GM18498 (cell line): Measurements from ENCODE around the gene CREB5.

Experiments
- ATAC-seq: cut with Tn5 transposase; IDR thresholded peaks from one replicate; pipeline ENCODE4 v1.9.1; 2021; ENCODE audit warnings: mild to moderate bottlenecking, moderate library complexity; ENCODE audit not compliant: unreplicated experiment

The CREB5 gene

DNA sequence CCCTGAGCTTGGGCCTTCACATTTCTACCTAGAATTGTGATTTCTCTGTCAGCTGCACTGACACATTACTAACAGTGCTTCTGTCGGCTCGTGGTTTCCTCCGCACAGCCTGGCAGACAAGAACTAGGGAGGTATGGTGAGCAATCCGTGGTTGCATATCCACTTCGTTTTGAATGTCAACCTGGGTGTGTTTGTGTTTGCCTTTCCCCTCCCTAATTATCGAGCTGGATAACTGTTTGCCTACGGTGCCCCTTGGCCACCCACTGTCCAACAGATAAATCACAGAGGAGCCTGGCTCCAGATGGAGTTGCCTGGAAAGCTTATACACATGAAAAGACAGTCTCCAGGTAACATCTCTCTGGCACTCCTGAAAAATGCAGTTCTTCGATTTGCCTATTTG lies 317.0 kb downstream of the CREB5 start:
- ATAC-seq, result no peak

DNA sequence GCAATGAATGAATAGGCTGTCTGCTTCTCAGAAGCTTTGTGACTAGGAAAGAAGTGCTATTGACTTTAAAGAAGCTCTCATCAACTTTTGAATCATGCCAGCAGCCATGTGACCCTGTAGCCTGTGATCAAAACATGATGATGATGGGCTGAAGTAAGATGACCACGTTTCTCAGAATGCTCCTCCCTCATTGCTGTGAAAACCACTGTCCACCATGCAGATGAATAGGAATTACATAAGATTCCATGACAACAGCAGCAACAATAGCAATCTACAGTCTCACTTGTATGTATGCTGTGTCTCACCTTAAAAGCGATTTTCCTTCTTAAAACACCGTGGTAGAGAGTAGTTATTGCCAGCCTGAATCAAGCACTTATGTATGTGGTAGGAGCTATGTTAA lies 317.4 kb downstream of the CREB5 start:
- ATAC-seq, result no peak

DNA sequence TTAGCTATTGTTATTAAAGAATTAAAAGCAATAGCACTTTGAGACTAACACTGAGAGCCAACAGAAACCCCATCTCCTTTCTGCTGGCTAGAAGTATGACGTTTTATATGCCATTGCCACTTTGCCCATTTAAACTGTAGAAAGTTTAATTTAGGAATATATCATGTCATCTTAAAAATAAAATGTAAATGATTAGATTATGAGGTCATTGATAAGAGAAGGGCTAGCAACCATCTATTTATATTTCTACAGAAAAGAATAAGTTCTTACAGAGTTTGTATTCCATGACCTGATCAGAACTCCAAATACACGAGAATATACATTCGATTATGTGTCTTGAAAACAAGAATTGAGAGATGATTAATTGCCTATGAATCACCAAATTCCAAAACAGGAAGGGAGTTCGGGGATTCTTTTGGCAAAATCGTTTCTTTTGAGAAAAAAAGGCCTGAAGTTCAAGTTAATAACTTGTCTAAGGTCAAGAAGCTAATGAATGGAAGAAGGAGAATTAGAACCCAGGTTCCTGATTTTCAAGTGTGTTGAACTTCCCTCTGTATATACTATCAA lies 318.9 kb downstream of the CREB5 start:
- no peak for ATAC-seq

DNA sequence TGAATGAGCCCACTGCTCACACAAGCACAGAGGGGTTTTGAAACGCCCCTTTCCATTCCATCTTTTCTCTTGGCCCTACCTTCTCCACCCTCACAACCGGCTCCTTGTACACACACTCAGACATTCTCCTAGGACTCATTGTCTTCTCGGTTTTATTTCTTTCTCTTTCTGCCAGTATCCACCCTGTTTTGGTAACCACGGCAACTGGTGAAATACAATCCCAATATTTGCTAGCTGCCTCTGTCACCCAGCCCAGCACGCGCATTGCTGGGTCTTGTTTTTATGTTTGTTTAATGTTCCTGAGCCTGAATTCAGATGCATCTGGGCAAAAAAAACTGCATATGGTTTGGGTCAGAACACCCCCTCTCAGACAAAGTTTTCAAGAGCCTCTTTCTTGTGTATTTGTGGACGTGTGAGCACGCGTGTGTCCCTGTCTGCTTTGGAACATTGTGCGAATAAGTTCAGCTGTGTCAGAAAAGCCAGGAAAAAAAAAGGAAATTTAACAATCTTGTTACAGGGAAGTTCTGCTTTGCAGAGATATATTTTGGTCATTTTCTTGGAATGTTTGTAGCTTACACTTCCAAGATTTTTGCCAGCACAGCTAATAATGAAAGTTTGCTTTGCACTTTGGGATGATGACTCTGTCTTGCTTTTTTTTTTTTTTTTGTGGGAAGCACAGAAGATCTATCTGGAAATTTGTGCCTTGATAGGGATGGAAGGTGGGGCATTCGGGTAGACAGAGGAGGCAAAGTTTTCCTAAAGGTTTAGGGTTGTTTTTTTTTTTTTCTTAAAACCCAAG lies 320.0 kb downstream of the CREB5 start:
- no peak for ATAC-seq

DNA sequence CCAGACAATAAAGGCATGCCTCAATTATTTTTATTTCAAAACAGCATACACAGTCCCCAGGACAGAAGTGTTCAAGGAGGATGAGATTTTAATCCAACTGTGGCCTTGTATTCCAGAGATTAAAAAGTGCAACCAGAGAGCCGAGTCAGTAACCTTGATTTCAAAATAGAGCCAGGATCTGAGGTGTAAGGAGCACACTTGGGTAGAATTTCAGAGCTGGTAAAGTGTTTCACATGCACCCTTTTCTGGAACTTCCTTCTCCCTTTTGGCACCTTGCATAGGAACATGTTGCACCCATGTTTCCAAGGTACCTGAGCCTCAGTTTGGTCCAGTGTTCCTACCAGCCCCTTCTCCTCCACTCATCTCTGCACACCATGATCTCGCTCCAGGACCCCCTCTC lies 320.7 kb downstream of the CREB5 start:
- no peak for ATAC-seq

DNA sequence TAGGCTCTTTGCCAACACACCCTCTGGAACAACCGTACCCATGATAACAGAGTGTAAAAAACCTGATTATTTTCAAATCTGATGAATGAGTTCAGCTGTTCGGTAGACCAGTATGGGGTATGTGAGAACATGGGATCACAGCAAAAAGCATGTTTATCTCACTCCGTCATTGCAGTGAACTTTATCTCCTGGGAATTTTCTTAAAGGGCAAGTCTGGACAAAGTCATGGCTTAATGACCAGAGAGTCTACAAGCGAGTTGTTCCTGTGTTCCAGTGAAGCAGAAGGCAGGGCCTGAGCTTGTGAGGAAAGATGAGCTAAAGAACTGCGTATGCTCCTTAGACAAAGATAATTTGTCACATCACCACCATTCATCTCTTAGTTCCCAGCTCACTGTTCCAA lies 326.1 kb downstream of the CREB5 start:
- ATAC-seq, result no peak

DNA sequence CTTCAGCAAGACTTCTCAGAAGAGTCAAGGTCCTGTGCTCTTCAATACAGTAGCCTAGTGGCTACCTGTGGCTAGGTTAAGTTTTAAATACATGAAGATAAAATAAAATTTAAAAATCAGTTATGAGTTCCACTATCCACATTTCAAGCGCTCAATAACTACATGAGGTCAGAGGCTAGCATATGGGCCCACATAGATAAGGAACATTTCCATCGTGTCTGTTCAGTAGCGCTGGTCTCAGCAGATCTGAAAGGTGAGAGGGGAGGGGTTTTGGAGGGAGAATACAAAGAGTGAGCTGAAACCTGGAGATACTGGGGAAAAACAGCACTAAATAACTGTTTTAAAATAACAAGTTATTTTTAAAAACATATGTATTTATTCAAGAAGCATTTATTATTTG lies 326.8 kb downstream of the CREB5 start:
- no peak for ATAC-seq

DNA sequence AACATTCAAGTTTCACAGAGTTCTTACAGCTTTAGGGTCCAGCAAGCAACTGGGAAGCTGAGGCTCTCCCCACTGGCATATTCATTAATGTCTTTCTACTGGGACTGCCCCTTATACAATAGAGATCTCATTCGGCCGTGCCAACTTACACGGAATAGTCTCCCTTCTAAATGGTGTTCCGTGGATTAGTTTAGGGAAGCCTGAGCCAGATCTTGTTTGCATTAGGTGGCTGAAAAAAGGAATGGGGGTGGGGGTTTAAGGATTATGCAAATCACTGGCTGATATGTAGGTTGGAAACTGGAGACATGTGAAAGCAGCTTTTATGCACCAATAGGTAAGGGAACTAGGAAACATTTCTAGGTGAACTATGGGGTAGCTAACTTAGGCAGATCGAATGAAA lies 327.5 kb downstream of the CREB5 start:
- no peak for ATAC-seq

DNA sequence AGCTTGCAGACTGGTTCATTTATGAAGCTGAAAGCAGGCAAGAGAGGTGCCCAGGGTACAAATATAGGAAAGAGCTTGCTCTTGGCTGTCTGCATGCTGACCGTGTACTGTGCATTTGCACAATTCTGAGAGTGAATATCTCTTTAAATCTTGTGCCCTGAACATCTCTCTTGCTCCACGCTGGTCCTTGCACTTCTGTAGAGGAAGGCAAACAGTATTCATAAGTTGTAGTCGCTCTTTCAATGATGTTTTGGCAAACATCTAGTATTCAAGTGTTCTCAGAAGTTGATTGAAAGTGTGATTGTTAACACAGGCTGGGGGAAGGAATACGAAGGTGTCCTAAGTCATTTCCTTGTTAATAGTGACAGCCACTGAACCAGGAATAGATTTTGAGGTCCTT lies 332.6 kb downstream of the CREB5 start:
- ATAC-seq, result no peak

DNA sequence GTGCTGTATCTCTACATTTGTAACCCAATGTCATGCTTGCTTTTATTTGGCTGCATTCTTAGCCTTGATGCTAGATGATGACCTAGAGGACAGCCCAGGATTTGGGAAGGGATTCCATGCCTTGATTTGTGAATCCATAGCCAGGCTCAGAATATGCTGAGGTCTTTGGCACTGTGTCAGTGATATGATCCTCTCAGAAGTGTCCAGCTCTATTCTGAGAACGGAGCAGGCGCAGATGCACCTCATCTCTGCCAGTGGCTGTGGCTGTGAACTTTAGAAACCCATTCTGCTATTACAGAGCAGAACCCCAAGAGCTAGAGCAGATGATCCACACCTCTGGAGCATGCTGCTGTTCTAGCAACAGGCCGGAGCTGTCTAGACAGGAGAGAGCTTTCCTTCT lies 333.0 kb downstream of the CREB5 start:
- no peak for ATAC-seq

DNA sequence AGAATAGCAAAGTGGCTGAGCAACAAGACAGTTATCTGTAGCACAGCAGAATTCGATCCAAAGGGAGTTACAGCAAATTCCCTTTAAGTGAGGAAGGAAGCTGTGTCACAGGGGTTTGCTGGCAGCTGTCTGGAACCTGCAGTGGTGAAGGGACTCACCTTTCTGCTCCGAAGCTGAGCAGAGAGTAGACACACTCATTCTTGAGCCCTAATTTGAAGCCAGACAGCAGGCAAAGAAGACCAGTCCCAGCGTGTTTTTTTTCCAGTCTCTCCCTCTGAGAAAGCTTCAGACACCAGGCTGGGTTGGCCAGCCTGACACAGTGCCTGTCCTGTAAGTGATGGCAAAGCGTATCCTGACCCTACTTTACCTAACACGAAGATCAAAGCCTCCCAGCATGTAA lies 335.1 kb downstream of the CREB5 start:
- ATAC-seq, result no peak

DNA sequence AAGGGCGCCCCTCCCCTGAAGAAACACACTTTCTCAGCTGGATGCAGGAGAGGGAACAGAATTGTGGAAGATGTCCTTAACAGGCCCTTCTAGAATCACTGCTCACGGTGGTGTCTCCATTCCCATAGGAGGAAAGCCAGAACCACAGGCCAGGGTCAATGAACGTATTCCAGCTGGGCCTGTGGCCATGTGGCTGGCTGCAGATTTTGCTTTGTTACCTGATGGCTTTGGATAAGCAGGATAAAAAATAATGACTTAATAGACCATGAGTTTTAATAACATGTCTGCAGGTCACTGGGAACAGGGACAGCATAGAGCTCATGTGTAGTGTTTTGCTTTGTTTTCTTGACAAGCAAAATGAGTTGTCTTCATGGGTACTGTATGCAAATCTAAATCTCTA lies 335.5 kb downstream of the CREB5 start:
- ATAC-seq, result no peak

DNA sequence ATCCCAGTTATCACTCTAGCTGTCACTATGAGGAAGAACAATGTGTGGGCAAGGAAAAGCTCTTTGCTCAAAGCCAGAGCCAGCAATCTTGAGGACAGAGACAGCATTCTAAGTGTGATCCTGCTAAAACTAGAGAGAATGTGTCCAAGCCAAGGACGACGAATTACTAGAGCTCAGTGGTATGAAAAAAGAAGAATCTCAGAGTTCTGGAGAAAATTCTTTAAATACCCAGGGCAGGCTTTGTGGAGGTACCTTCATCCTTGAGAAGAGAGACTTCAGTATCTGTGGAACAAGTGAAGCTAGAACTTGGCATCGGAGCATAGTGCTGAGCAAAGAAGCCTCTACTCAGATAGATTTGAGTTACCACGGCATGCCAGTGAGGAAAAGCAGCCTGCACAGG lies 336.0 kb downstream of the CREB5 start:
- ATAC-seq, result no peak

DNA sequence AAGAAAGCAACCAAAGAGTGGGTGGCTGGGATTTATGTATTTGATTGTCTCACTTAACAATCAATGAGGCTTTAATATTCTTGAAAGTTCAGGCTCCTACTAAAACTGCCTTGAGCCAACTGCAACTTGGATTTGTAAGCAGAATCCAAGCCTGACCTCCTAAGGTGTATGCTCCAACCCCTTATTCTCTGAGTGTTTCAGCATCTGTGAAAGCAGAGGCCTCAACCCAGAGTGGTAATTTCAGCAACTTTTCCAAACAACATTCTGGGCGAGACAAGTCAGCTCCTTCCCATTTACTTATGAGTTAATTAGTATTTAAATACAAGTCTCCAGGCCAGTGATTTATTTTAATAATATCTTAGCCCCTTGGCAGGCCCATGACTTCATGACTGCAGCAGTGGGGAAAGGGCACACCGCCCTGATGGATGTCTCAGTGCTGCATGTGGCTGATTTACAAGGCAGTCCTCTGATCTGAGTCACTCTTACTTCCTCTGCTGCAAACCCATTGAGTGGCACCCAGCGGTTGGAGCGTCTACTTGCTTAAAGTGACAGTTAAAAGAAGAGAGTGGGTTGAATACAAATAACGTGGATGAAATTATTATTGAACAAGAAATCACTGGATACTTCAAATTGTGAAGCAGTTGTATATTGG lies 336.7 kb downstream of the CREB5 start:
- peak; percentile 79 for ATAC-seq

DNA sequence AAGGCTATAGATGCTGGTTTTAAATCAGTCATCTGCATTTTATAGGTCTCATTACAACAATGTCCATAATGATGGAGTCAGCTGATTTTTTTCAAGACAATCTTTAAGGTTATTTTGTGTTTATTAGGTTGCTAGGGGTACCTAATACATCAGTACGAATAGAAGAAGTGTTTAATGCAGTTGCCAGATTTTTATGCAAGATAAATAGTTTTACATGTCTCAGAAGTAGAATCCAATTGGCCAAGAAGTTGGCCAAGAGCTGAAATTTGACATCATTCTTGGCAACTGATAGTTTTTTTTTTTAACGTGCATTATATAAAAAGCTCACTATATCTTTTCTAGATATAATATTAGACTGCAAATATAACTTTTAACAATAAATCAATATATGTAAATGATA lies 337.3 kb downstream of the CREB5 start:
- ATAC-seq, result no peak

DNA sequence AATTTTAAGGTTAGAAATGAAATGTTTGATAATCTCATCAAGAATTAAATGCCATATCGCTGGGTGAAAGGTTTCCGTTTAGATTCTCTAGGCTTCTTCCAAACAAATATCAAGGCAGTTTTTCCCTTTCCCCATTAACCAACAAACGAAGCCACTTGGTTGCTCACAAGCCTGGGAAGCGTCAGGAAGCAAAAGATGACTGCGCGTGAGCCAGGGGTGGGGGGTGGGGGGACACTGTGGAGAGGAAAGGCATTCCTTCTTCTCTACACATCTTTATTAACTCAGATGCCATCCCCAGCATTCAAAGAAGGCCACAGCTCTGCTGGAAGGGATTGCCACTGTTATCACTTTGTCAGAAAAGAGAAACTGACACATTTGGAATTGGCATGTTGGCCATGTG lies 338.7 kb downstream of the CREB5 start:
- ATAC-seq, result no peak

DNA sequence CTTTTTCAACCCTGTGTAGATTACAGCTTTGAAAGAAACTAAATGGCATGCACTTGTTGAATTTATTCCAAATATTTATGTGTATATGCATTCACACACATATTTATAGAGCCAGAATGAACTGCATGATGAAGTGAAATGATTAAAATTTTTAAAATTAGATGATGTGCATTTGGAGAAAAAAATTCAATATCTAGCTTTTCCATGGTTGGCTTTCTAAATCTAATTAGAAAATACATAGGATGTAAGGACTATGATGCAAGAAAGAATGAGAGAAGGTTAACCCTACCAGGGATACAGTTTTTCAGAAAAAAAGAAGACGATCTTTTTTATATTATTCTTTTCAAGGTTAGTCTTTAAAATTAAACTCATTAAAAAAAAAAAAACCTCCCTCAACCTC lies 341.3 kb downstream of the CREB5 start:
- no peak for ATAC-seq

DNA sequence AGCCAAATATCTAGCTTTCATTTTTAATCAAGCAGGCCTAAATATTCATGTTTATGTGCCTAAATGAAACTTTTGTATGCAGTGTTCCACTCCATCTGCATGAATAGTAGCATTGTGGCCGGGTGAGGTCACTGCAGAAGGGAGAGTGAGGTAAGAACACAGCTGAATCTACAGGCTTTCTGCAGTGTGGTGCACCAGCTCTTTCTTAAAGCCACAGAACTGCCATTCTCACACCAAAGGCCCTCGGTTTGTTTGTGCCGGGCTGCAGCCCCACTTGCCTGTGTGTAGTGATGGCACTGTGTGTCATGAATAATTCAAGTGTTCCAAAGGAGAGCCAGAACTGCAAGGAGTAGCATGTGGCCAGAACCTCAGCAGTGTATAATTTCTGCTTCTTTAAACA lies 341.7 kb downstream of the CREB5 start:
- ATAC-seq, result no peak

DNA sequence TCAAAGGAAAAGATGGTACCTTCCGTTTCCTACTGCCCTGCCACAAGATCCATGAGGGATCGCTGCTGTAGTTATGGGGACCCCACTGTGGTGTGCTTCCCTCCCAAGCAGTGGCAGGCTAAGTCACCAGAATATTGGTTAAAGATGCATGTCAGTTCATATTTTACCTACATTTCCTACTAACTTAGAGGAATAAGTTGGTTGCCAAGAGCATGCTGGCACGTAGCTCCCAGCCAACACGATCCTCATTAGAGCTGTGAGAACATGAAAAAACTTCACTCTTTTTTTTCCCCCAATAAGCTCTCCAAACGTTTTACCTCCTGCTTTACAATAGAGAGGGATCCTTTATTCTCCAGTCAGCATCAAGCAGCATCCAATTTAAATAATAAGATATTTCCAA lies 342.1 kb downstream of the CREB5 start:
- no peak for ATAC-seq

DNA sequence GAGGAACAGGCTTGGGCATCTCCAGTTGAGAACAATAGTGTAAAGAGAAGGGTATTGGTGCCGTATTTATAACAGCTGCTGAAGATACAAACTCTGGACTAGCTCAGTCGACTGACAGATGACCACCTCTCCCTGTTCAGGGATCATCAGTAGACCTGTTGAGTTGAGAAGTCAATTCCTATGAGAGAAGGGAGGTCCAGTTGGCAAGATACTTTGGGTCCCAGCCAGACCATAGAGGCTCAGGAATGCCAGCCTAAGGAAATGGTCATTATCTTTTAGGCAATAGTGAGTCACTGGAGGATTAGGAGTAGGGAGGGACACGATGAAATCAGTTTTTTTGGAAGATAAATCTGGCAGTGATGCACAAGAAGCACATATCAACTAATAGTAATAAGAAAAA lies 342.9 kb downstream of the CREB5 start:
- no peak for ATAC-seq

DNA sequence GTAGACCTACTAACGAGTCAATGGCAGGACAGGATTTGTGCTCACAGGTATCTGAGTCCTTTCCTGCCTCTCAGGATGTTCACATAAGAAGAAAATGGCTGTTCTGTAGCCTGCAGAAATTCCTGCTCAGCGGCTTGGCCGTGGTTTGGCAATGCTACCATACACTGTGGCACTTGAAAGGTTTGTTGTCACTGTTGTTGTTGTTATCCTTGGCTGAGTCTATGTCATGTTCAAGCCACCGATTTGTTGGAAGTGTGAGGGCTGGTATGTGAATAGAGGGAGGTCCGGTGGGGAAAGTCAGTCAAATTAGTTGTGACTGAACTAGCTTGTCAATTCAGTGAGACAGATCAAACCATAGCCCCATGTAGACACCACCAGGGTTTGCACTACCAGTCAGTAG lies 345.9 kb downstream of the CREB5 start:
- no peak for ATAC-seq

DNA sequence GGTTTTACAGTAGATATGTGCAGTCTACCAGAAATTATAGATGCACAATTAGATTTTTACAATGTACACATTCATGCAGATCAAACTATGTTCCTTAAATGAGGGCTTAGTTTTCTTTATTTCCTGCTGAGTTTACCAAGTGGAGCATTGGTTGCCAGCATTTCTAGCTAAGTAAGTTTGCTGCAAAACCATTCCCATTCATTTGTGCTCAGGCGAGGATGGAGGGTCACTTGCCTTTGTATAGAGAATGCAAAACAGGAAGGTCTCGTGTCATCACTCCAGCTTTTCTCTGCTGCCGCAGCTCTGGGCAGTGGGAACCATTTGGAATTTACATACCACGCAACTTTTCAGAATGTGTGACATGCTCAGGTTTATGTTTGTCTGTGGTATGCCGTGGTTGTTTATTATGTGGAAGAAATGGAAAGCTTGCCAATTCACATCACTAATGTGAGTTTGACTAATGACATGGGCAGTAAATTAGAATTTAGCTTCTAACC lies 347.2 kb downstream of the CREB5 start:
- ATAC-seq, result no peak
